ENCODE data around the gene PTK6.

The PTK6 gene

DNA sequence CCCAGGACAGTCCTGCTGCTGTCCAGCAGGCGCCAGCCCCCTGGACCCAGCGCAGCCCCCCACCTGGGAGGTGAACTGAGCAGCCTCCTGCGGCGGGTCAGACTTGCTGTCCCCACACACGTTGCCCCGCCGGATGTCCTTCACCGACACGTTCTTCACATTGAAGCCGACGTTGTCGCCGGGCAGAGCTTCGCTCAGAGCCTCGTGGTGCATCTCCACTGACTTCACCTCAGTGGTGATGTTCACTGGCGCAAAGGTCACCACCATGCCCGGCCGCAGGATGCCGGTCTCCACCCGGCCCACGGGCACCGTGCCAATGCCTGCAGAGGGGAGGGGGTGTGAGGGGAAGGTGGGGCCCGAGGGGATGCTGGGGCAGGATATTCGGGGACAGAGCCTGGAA, 46.8 kb downstream of the PTK6 start:
- peaks cover 3% of the 10 kb centered on the region for H3K36me3 Mint-ChIP-seq (ENCODE audit: low read depth)
- peaks cover 60% of the 10 kb centered on the region for H3K27me3 Mint-ChIP-seq (ENCODE audit: low read depth)
- no peak overlapping the region for H3K27ac Mint-ChIP-seq

DNA sequence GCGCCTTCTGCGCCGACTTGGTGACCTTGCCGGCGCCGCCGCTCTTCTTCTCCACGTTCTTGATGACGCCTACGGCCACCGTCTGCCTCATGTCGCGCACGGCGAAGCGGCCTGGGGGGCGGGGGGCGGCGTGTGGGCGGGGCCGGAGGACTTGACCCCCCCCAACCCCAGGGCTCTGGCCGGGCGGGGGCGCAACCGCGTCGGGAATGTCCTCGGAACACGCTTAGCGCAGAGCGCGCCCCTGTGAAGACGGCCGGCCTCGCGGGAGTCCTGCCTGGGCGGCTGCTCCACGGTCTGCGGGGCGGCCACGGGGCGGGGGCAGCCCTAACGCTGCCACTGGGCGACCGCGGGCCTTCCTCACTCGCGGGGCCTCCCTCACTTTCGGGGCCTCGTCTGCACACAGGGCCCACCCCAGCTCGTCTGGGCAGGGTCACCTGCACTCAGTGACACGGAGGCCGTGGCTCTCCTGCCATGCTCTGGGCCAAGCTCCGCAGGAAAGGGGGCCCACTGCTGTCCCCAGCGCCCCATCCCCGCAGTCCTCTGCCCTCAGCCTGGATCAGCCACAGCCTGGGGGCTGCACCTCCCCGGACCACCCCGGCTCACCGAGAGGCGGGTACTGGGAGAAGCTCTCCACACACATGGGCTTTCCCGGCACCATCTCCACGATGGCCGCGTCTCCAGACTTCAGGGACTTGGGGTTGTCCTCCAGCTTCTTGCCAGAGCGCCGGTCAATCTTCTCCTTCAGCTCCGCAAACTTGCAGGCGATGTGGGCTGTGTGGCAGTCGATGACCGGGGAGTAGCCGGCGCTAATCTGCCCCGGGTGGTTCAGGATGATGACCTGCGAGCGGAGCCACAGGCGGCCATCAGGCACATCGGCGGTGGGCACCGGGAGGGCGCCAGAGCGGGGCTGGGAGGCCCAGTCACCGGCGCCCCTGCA, 48.6 kb downstream of the PTK6 start:
- no peak overlapping the region for H3K27ac Mint-ChIP-seq
- H3K9me3 Mint-ChIP-seq, result peaks cover 2% of the 10 kb centered on the region
- TF ChIP-seq, protein P1, sequence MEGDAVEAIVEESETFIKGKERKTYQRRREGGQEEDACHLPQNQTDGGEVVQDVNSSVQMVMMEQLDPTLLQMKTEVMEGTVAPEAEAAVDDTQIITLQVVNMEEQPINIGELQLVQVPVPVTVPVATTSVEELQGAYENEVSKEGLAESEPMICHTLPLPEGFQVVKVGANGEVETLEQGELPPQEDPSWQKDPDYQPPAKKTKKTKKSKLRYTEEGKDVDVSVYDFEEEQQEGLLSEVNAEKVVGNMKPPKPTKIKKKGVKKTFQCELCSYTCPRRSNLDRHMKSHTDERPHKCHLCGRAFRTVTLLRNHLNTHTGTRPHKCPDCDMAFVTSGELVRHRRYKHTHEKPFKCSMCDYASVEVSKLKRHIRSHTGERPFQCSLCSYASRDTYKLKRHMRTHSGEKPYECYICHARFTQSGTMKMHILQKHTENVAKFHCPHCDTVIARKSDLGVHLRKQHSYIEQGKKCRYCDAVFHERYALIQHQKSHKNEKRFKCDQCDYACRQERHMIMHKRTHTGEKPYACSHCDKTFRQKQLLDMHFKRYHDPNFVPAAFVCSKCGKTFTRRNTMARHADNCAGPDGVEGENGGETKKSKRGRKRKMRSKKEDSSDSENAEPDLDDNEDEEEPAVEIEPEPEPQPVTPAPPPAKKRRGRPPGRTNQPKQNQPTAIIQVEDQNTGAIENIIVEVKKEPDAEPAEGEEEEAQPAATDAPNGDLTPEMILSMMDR (IDR thresholded peaks at IDR 0.05; ENCODE audit: unreplicated experiment in 3 of 3), result no peak
- H3K4me3 Mint-ChIP-seq, result no peak overlapping the region
- no peaks in the 10 kb centered on the region for H3K4me1 Mint-ChIP-seq
- peaks cover 3% of the 10 kb centered on the region for H3K36me3 Mint-ChIP-seq (ENCODE audit: low read depth)
- peaks cover 60% of the 10 kb centered on the region for H3K27me3 Mint-ChIP-seq (ENCODE audit: low read depth)

More for the DNA sequence above, 46.8 kb downstream of the PTK6 start:
- Mint-ChIP-seq H3K4me1 (no peaks in the 10 kb centered on the region), H3K4me3 (no peak overlapping the region), H3K9me3 (peaks cover 2% of the 10 kb centered on the region)
- TF ChIP-seq, protein P1 (IDR thresholded peaks at IDR 0.05; ENCODE audit: unreplicated experiment in 3 of 3), result no peak

DNA sequence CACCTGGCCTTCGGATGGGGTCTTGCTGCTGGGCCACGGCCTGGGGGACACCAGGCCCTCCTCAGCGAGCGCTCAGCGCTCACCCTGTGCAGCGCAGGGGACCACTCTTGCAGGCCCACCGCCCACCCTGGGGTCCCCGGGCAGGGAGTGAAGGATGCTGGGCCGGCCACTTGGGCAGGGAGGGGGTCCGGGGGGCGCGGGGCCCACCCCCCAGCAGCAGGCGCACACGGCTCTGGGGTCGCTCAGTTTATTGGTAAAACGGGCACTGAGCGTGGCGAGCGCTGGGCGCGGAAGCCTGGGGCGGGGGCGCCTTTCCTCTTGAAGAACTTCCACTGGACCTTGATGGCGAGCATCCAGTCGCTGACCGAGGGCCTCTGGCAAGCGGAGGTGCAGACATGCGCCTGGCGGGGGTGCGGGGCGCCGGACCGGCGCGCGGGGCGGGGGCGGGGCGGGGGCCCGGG, 49.4 kb downstream of the PTK6 start:
- TF ChIP-seq, protein P1 (IDR thresholded peaks at IDR 0.05; ENCODE audit: unreplicated experiment in 3 of 3), result no peak
- Mint-ChIP-seq H3K4me3 (peak overlapping the region in 1 of 3 experiments; percentile 34), H3K4me1 (peaks cover 4% of the 10 kb centered on the region), H3K27me3 (ENCODE audit: low read depth) (peaks cover 63% of the 10 kb centered on the region), H3K36me3 (ENCODE audit: low read depth) (peaks cover 3% of the 10 kb centered on the region), H3K9me3 (peaks cover 4% of the 10 kb centered on the region), H3K27ac (no peak overlapping the region)

DNA sequence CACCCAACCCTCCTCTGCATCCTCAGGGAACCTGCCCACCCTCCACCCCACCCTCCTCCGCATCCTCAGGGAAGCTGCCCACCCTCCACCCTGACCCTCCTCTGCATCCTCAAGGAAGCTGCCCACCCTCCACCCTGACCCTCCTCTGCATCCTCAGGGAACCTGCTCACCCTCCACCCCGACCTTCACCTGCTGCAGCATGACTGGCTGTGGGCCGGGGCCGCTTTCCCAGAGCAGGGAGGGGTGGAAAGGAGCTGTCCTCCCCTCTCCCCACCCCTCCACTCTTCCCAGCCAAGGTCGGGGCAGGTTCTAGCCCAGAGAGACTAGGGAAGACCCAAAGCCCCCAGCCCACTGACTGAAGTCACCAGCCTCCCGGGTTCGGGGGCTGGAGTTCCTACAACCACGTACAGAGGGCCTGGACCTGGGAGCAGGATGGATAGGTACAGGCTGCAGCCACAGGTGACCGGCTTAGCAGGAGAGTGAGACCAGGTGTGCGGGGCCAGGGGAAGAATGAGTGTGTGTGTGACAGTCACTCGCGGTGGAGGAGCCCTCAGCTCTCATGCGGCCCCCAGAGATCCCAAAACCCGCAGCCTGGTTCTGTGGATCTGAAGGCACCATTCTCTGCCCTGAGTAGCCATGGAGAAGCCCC, 49.9 kb downstream of the PTK6 start:
- Mint-ChIP-seq H3K4me3 (peak overlapping the region in 2 of 3 experiments; percentile 34 to 53), H3K27ac (no peak overlapping the region), H3K9me3 (peaks cover 4% of the 10 kb centered on the region), H3K4me1 (peaks cover 5% of the 10 kb centered on the region), H3K36me3 (ENCODE audit: low read depth) (peaks cover 3% of the 10 kb centered on the region), H3K27me3 (ENCODE audit: low read depth) (peaks cover 58% of the 10 kb centered on the region)
- TF ChIP-seq, protein P1 (IDR thresholded peaks at IDR 0.05; ENCODE audit: unreplicated experiment in 3 of 3), result no peak

DNA sequence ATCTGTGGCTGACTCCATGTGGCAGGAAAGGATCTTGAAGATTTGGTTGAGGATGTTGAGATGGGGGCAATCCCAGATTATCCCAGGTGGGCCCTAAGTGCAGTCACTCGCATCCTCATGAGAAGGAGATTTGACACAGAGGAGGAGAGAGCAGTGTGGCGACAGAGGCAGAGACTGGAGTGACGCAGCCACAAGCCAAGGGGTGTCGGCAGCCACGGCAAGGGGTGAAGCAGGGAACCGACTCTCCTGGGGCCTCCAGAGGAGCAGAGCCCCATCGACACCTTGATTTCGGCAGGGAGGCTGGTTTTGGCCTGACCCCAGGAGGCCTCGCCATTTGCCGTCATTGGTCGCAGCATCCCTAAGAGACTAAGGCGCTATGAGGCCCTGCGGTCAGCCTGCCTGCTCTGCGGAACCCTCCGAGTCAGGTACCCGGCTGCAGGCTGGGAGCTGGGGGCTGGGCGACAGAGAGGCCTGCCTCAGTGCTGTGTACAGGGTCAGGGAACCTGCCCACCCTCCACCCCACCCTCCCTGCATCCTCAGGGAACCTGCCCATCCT, 50.8 kb downstream of the PTK6 start:
- Mint-ChIP-seq H3K4me1 (peaks cover 5% of the 10 kb centered on the region), H3K27ac (no peak overlapping the region), H3K9me3 (peaks cover 4% of the 10 kb centered on the region), H3K27me3 (ENCODE audit: low read depth) (peaks cover 55% of the 10 kb centered on the region), H3K4me3 (peak overlapping the region in 1 of 3 experiments; percentile 5), H3K36me3 (ENCODE audit: low read depth) (peaks cover under 1% of the 10 kb centered on the region)
- TF ChIP-seq, protein P1 (IDR thresholded peaks at IDR 0.05; ENCODE audit: unreplicated experiment in 3 of 3), result no peak

Data from nephron (organoid).